ENCODE data around the gene CDA. TPM values are rescaled to one million over a fixed set of nuclear protein-coding genes. Genes with fewer than 3 reads are reported as not detected.

The CDA gene
- total and polyA plus RNA-seq, 2 of the 8 experiments (the other 6 are each of a cell fraction or from before 2014, with no cell fraction given): 4.4 to 11.3 TPM

DNA sequence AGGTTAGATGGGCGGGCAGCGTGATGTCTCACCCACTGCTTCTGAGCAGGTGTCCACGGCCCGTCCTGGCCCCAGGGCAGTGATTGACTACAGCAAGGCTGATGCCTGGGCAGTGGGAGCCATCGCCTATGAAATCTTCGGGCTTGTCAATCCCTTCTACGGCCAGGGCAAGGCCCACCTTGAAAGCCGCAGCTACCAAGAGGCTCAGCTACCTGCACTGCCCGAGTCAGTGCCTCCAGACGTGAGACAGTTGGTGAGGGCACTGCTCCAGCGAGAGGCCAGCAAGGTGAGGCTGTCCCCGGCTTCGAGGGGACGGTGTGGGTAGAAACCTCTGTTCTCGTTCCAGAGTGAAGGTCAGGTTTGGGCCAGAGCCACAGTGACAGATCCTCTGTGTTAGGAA, 60.0 kb downstream of the CDA start:
- no peak overlapping the region for H3K4ac ChIP-seq (replicated peaks; ENCODE audit: insufficient read length, low read depth, low read length)
- DNase-seq (ENCODE audit: low read depth in 1 of 2, low spot score in 2 of 2) (no peak), FAIRE-seq (no peak)
- H3K36me3 ChIP-seq (ENCODE audit: control insufficient read depth in 2 of 4, insufficient read depth in 4 of 4, low read length in 3 of 4): peaks cover 12 to 47% (median 24%) of the 10 kb centered on the region in 4 experiments
- no peak overlapping the region for H3K14ac ChIP-seq (ENCODE audit: insufficient read length)
- no peak overlapping the region for H3K56ac ChIP-seq (replicated peaks; ENCODE audit: insufficient read length, low read depth, low read length)
- H3K79me1 ChIP-seq (ENCODE audit: low read depth, low read length): no peaks in the 10 kb centered on the region
- no peaks in the 10 kb centered on the region for H3K23me2 ChIP-seq (ENCODE audit: low read depth, low read length)
- H3K4me2 ChIP-seq (ENCODE audit: insufficient read depth in 1 of 2, low read depth in 2 of 2, low read length in 2 of 2): no peak overlapping the region
- H2BK12ac ChIP-seq (ENCODE audit: low read depth, low read length): no peak overlapping the region
- ChIA-PET POLR2A (ENCODE audit: partially characterized antibody) (interaction anchor here (2.1 to 2.6 kb wide), 2 partner anchors 8 to 14 kb away, joined by 7 to 11 read pairs; no protein-coding TSS in a partner anchor), CTCF (ENCODE audit: partially characterized antibody) (interaction anchor here (0.6 to 3.4 kb wide), 5 partner anchors 15 to 379 kb away, joined by 3 to 10 read pairs (median 6); no protein-coding TSS in a partner anchor)
- H4K8ac ChIP-seq (ENCODE audit: extremely low read depth, insufficient read depth, low read length): no peak overlapping the region
- H3K18ac ChIP-seq (ENCODE audit: extremely low read depth, low read length): no peak overlapping the region
- no peak overlapping the region for H2BK120ac ChIP-seq (replicated peaks; ENCODE audit: low read depth, low read length)
- TF ChIP-seq, protein P1, sequence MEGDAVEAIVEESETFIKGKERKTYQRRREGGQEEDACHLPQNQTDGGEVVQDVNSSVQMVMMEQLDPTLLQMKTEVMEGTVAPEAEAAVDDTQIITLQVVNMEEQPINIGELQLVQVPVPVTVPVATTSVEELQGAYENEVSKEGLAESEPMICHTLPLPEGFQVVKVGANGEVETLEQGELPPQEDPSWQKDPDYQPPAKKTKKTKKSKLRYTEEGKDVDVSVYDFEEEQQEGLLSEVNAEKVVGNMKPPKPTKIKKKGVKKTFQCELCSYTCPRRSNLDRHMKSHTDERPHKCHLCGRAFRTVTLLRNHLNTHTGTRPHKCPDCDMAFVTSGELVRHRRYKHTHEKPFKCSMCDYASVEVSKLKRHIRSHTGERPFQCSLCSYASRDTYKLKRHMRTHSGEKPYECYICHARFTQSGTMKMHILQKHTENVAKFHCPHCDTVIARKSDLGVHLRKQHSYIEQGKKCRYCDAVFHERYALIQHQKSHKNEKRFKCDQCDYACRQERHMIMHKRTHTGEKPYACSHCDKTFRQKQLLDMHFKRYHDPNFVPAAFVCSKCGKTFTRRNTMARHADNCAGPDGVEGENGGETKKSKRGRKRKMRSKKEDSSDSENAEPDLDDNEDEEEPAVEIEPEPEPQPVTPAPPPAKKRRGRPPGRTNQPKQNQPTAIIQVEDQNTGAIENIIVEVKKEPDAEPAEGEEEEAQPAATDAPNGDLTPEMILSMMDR (IDR thresholded peaks at IDR 0.05; ENCODE audit: control extremely low read depth in 1 of 3, insufficient read depth in 1 of 3, low read depth in 1 of 3, low read length in 3 of 3): no peak
- TF ChIP-seq RBBP5 (IDR thresholded peaks at IDR 0.05; ENCODE audit: borderline replicate concordance, low read depth, low read length): no peak
- no peak for TF ChIP-seq POLR2A (IDR thresholded peaks at IDR 0.05; ENCODE audit: control extremely low read depth in 1 of 2, low read depth in 2 of 2, low read length in 2 of 2)
- TF ChIP-seq CHD2 (IDR thresholded peaks at IDR 0.05; ENCODE audit: low read length): no peak
- TF ChIP-seq SIN3A (conservative IDR thresholded peaks at IDR 0.05 in 1 of 2, IDR thresholded peaks at IDR 0.05 in 1 of 2; ENCODE audit: low read depth in 1 of 2, low read length in 2 of 2): no peak
- TF ChIP-seq TBP (IDR thresholded peaks at IDR 0.05; ENCODE audit: low read depth, low read length): no peak
- no peak for TF ChIP-seq SP4 (IDR thresholded peaks at IDR 0.05; ENCODE audit: low read length)
- no peak for TF ChIP-seq EGR1 (IDR thresholded peaks at IDR 0.05; ENCODE audit: borderline replicate concordance, low read depth, low read length)
- no peak for TF ChIP-seq SP2 (IDR thresholded peaks at IDR 0.05; ENCODE audit: low read length)
- no peak overlapping the region for H3K23ac ChIP-seq (ENCODE audit: insufficient read length)
- no peak overlapping the region for H2BK5ac ChIP-seq (ENCODE audit: low read depth, low read length)
- no peaks in the 10 kb centered on the region for H3K79me2 ChIP-seq (ENCODE audit: control insufficient read depth in 1 of 2, insufficient read depth in 2 of 2, low read length in 2 of 2)
- no peak overlapping the region for H4K5ac ChIP-seq (ENCODE audit: insufficient read length, low read depth, low read length)
- no peaks in the 10 kb centered on the region for H3K9me3 ChIP-seq (ENCODE audit: insufficient read depth in 2 of 2, low read depth in 1 of 2, low read length in 1 of 2)
- H3K27me3 ChIP-seq (replicated peaks in 1 of 4; ENCODE audit: control insufficient read depth in 3 of 4, extremely low read depth in 1 of 4, insufficient read depth in 3 of 4, low read length in 3 of 4): no peaks in the 10 kb centered on the region
- no peaks in the 10 kb centered on the region for H3K4me1 ChIP-seq (replicated peaks in 1 of 4; ENCODE audit: control insufficient read depth in 3 of 4, insufficient read depth in 4 of 4, low read length in 3 of 4)
- no peak overlapping the region for H3K4me3 ChIP-seq (ENCODE audit: extremely low read depth in 1 of 4, insufficient read depth in 2 of 4, low read depth in 3 of 4, low read length in 4 of 4)
- H3K9ac ChIP-seq (replicated peaks in 1 of 4; ENCODE audit: extremely low read depth in 1 of 4, low read depth in 3 of 4, low read length in 3 of 4): no peak overlapping the region
- H3K27ac ChIP-seq (ENCODE audit: low read depth, low read length): no peak overlapping the region
- H2BK15ac ChIP-seq (ENCODE audit: low read length): no peak overlapping the region
- no peak overlapping the region for H2BK20ac ChIP-seq (ENCODE audit: low read length)
- no peak overlapping the region for H4K91ac ChIP-seq (replicated peaks; ENCODE audit: insufficient read length, low read length)
- H2AFZ ChIP-seq (ENCODE audit: low read length): no peak overlapping the region
- H4K20me1 ChIP-seq (replicated peaks in 1 of 2; ENCODE audit: control insufficient read depth in 1 of 2, insufficient read depth in 2 of 2, low read length in 2 of 2): peaks cover 3 to 12% of the 10 kb centered on the region in 2 experiments
- WGBS, 2 experiments (ENCODE audit: extremely low coverage in 1 of 2, insufficient coverage in 1 of 2, insufficient read length in 1 of 2, insufficient replicate concordance in 2 of 2, low coverage in 1 of 2, low lambda C conversion rate in 2 of 2, missing lambda C conversion rate in 1 of 2): 95% methylated on average over 15 of the region's 15 CpGs; no CpG with 5 or more reads in 1 of the 2 experiments
- no peak overlapping the region for H2AK5ac ChIP-seq (ENCODE audit: low read depth, low read length)

Measured in H1 (cell line).